OCI-LY1 (cell line): ENCODE measurements around the gene BACH1.

Source experiments
- H2AFZ ChIP-seq: fragments of 200-600 bp; sonication (generic), shearing (Covaris generic); 2 replicates; pipeline ENCODE4 v1.6.0; 2014; ENCODE audit warnings: antibody characterized with exemption, mild to moderate bottlenecking, low read length
- H3F3A ChIP-seq: fragments of 200-600 bp; sonication (generic), shearing (Covaris generic); 2 replicates; pipeline ENCODE4 v1.6.0; 2014; ENCODE audit warnings: mild to moderate bottlenecking, antibody characterized with exemption, low read length, moderate library complexity; ENCODE audit not compliant: insufficient read depth
- H3K27ac ChIP-seq: fragments of 200-600 bp; sonication (generic); 2 replicates; pipeline ENCODE4 v1.5.1; 2014; ENCODE audit warnings: low read length, mixed run types, mild to moderate bottlenecking, low read depth; ENCODE audit not compliant: poor library complexity, severe bottlenecking
- H3K27me3 ChIP-seq: fragments of 200-600 bp; sonication (generic); 2 replicates; pipeline ENCODE4 v1.6.0; 2014; ENCODE audit warnings: antibody characterized with exemption, mild to moderate bottlenecking, low read length, moderate library complexity; ENCODE audit not compliant: insufficient read depth
- H3K36me3 ChIP-seq: fragments of 200-600 bp; sonication (generic); 2 replicates; pipeline ENCODE4 v1.6.1; 2014; ENCODE audit warnings: mild to moderate bottlenecking, antibody characterized with exemption, low read length, moderate library complexity, mixed read lengths; ENCODE audit not compliant: insufficient read depth
- H3K4me1 ChIP-seq: fragments of 200-600 bp; sonication (generic); 2 replicates; pipeline ENCODE4 v1.5.1; 2014; ENCODE audit warnings: mild to moderate bottlenecking, low read length, moderate library complexity; ENCODE audit not compliant: insufficient read depth, severe bottlenecking
- H3K4me2 ChIP-seq: fragments of 200-600 bp; sonication (generic), shearing (Covaris generic); 2 replicates; pipeline ENCODE4 v1.6.1; 2014; ENCODE audit warnings: low read length
- H3K4me3 ChIP-seq: fragments of 200-600 bp; sonication (generic); 2 replicates; pipeline ENCODE4 v1.5.1; 2014; ENCODE audit warnings: low read length, low read depth, mild to moderate bottlenecking, mixed read lengths; ENCODE audit not compliant: poor library complexity, severe bottlenecking
- H3K79me2 ChIP-seq: fragments of 200-600 bp; shearing (Covaris generic); 2 replicates; pipeline ENCODE4 v1.6.1; 2016; ENCODE audit warnings: mixed run types, low read length, mixed read lengths; ENCODE audit not compliant: insufficient read depth
- H3K9ac ChIP-seq: fragments of 200-600 bp; sonication (generic), shearing (Covaris generic); 2 replicates; pipeline ENCODE4 v1.6.1; 2014; ENCODE audit warnings: mild to moderate bottlenecking, low read length, mixed read lengths
- H3K9me2 ChIP-seq: fragments of 200-600 bp; sonication (generic), shearing (Covaris generic); 2 replicates; pipeline ENCODE4 v1.6.1; 2014; ENCODE audit warnings: low read depth, mild to moderate bottlenecking, low read length, mixed read lengths
- H3K9me3 ChIP-seq: fragments of 200-600 bp; shearing (Covaris generic); 2 replicates; pipeline ENCODE4 v1.6.1; 2014; ENCODE audit warnings: low read length, mixed read lengths
- H4K20me1 ChIP-seq: fragments of 200-600 bp; sonication (generic), shearing (Covaris generic); 2 replicates; pipeline ENCODE4 v1.6.0; 2016; ENCODE audit warnings: mild to moderate bottlenecking, low read length; ENCODE audit not compliant: insufficient read depth
- CTCF ChIP-seq: fragments of 200-600 bp; sonication (generic), shearing (Covaris generic); IDR thresholded peaks from 2 replicates; pipeline ENCODE4 v1.5.1; 2017; ENCODE audit warnings: mild to moderate bottlenecking, antibody characterized with exemption, low read length, moderate library complexity, mixed read lengths
- EZH2 ChIP-seq: fragments of 200-600 bp; sonication (generic), shearing (Covaris generic); IDR thresholded peaks from 2 replicates; pipeline ENCODE4 v1.8.0; 2017; ENCODE audit warnings: borderline replicate concordance, mixed run types, mild to moderate bottlenecking, antibody characterized with exemption, low read length, moderate library complexity, mixed read lengths

Gene BACH1

GRCh38 chr21:29333406-29333805, 34.7 kb downstream of the BACH1 start:
- 0 out of 2 replicates have a peak, but pooled peaks cover 6% of the 10 kb centered on the region for H3K79me2 ChIP-seq
- no peak overlapping the region for H3K4me2 ChIP-seq
- H3K27ac ChIP-seq: no peak overlapping the region
- H3K9me3 ChIP-seq: no peaks in the 10 kb centered on the region
- H4K20me1 ChIP-seq: no peaks in the 10 kb centered on the region
- no peak overlapping the region for H3K4me3 ChIP-seq
- H3K9me2 ChIP-seq: no peaks in the 10 kb centered on the region
- peaks cover 18% of the 10 kb centered on the region for H3K36me3 ChIP-seq
- H3F3A ChIP-seq: no peaks in the 10 kb centered on the region
- H3K9ac ChIP-seq: no peak overlapping the region
- no peak for TF ChIP-seq EZH2
- TF ChIP-seq CTCF: no peak
- no peaks in the 10 kb centered on the region for H3K4me1 ChIP-seq
- no peak overlapping the region for H2AFZ ChIP-seq
- no peaks in the 10 kb centered on the region for H3K27me3 ChIP-seq

- Histone ChIP-seq H3K4me3 (no peak overlapping the region), H4K20me1 (no peaks in the 10 kb centered on the region), H3K27me3 (no peaks in the 10 kb centered on the region), H3K9me3 (no peaks in the 10 kb centered on the region), H3K9me2 (no peaks in the 10 kb centered on the region), H3K9ac (no peak overlapping the region), H3K4me1 (no peaks in the 10 kb centered on the region), H3K4me2 (no peak overlapping the region), H3F3A (no peaks in the 10 kb centered on the region), H3K79me2 (0 out of 2 replicates have a peak, but pooled peaks cover 6% of the 10 kb centered on the region), H3K27ac (no peak overlapping the region), H2AFZ (no peak overlapping the region), H3K36me3 (peaks cover 14% of the 10 kb centered on the region)
- TF ChIP-seq EZH2 (no peak), CTCF (no peak)
Observed at GRCh38 chr21:29334717-29335428, 36.2 kb downstream of the BACH1 start.

GRCh38 chr21:29335720-29336119, 37.0 kb downstream of the BACH1 start:
- no peaks in the 10 kb centered on the region for H4K20me1 ChIP-seq
- 0 out of 2 replicates have a peak, but pooled peaks cover 6% of the 10 kb centered on the region for H3K79me2 ChIP-seq

More at GRCh38 chr21:29335720-29336119, 37.0 kb downstream of the BACH1 start:
- Histone ChIP-seq H3K36me3 (peaks cover 17% of the 10 kb centered on the region), H3K4me3 (no peak overlapping the region), H3K9me2 (no peaks in the 10 kb centered on the region), H3K4me2 (no peak overlapping the region), H3F3A (no peaks in the 10 kb centered on the region), H3K9me3 (no peaks in the 10 kb centered on the region), H3K4me1 (no peaks in the 10 kb centered on the region), H3K27me3 (no peaks in the 10 kb centered on the region), H3K9ac (no peak overlapping the region), H2AFZ (no peak overlapping the region), H3K27ac (no peak overlapping the region)
- TF ChIP-seq EZH2 (no peak), CTCF (peak; percentile 8; the same call in 1 of the 2 replicates)
